SK-N-SH (cell line): ENCODE results near the gene GTF3C1. TPM values are rescaled to one million over a fixed set of nuclear protein-coding genes. Genes with fewer than 3 reads are reported as not detected.

Experiments used
- CTCF ChIA-PET: fragments of 300-600, 350-600 bp; formaldehyde crosslinking; extraction: SDS; loops from one replicate; lab custom pipeline; 2021; lab: Yijun Ruan, JAX
- POLR2A ChIA-PET: fragments of 350-600 bp; sonication (Branson Sonifier 250); formaldehyde crosslinking; extraction: SDS; loops from one replicate; lab custom pipeline; 2020; ENCODE audit warnings: antibody characterized with exemption, inconsistent platforms; lab: Yijun Ruan, JAX
- DNase-seq: peaks from one replicate; pipeline ENCODE4 v3.0.0; 2012
- H2AFZ ChIP-seq: fragments of 200-600 bp; sonication (generic); 2 replicates; pipeline ENCODE4 v1.8.1; 2016; ENCODE audit warnings: antibody characterized with exemption, mild to moderate bottlenecking, low read depth
- H3F3A ChIP-seq: fragments of 200-600 bp; sonication (generic); replicated peaks from 2 replicates; pipeline ENCODE3; 2016; ENCODE audit warnings: antibody characterized with exemption, mild to moderate bottlenecking; ENCODE audit not compliant: insufficient read depth
- H3K27ac ChIP-seq, 2 experiments: fragments of 200-500 bp in 1 of 2; fragments of 200-600 bp in 1 of 2; sonication (Bioruptor generic) in 1 of 2; sonication (generic), shearing (Covaris generic) in 1 of 2; 2 replicates each; pipeline versions ENCODE4 v1.5.1 to v1.6.1; 2014 to 2016; ENCODE audit warnings: low read depth in 2 of 2, inconsistent platforms in 1 of 2, low read length in 1 of 2, mild to moderate bottlenecking in 1 of 2, mixed read lengths in 1 of 2
- H3K27me3 ChIP-seq: fragments of 200-600 bp; sonication (generic), shearing (Covaris generic); 2 replicates; pipeline ENCODE4 v1.6.1; 2016; ENCODE audit warnings: mixed run types; ENCODE audit not compliant: insufficient read depth
- H3K36me3 ChIP-seq, 2 experiments: fragments of 200-500 bp in 1 of 2; fragments of 200-600 bp in 1 of 2; sonication (Bioruptor generic) in 1 of 2; sonication (generic) in 1 of 2; replicated peaks in 1 of 2; 2 replicates each; pipeline versions ENCODE3 to v1.5.1; 2014 to 2016; ENCODE audit warnings: low read length in 1 of 2, mild to moderate bottlenecking in 1 of 2; ENCODE audit not compliant: insufficient read depth in 2 of 2, control insufficient read depth in 1 of 2
- H3K4me1 ChIP-seq, 2 experiments: fragments of 200-500 bp in 1 of 2; fragments of 200-600 bp in 1 of 2; sonication (Bioruptor generic) in 1 of 2; sonication (generic), shearing (Covaris generic) in 1 of 2; 2 replicates each; pipeline versions ENCODE4 v1.5.1 to v1.6.1; 2014 to 2016; ENCODE audit warnings: low read depth in 1 of 2, low read length in 1 of 2, mixed run types in 1 of 2; ENCODE audit not compliant: insufficient read depth in 2 of 2, control insufficient read depth in 1 of 2
- H3K4me2 ChIP-seq: fragments of 200-600 bp; sonication (generic), shearing (Covaris generic); 2 replicates; pipeline ENCODE4 v1.6.1; 2017; ENCODE audit warnings: mixed run types
- H3K4me3 ChIP-seq, 2 experiments: fragments of 200-500 bp in 1 of 2; fragments of 200-600 bp in 1 of 2; sonication (Bioruptor generic) in 1 of 2; sonication (generic), shearing (Covaris generic) in 1 of 2; 2 replicates each; pipeline versions ENCODE4 v1.5.1 to v1.8.1; 2014 to 2016; ENCODE audit warnings: low read depth in 2 of 2, inconsistent platforms in 1 of 2, low read length in 1 of 2, mild to moderate bottlenecking in 1 of 2, mixed read lengths in 1 of 2, moderate library complexity in 1 of 2
- H3K79me2 ChIP-seq: fragments of 200-600 bp; sonication (generic); 2 replicates; pipeline ENCODE4 v1.8.1; 2017; ENCODE audit warnings: mild to moderate bottlenecking; ENCODE audit not compliant: insufficient read depth
- H3K9ac ChIP-seq: fragments of 200-600 bp; sonication (generic); 2 replicates; pipeline ENCODE4 v1.6.1; 2017; ENCODE audit warnings: mixed run types
- H3K9me2 ChIP-seq: fragments of 200-600 bp; sonication (generic); 2 replicates; pipeline ENCODE4 v1.6.1; 2017; ENCODE audit warnings: mixed run types
- H3K9me3 ChIP-seq: fragments of 200-600 bp; sonication (generic); 2 replicates; pipeline ENCODE4 v1.6.1; 2017; ENCODE audit warnings: mixed run types, mild to moderate bottlenecking, moderate library complexity
- H4K20me1 ChIP-seq: fragments of 200-600 bp; sonication (generic); 2 replicates; pipeline ENCODE4 v1.6.1; 2017; ENCODE audit warnings: mild to moderate bottlenecking, mixed run types; ENCODE audit not compliant: insufficient read depth
- EZH2phosphoT487 ChIP-seq: fragments of 200-600 bp; sonication (generic); IDR thresholded peaks from 2 replicates; pipeline ENCODE4 v1.6.1; 2017; ENCODE audit warnings: low read depth, mixed run types, mild to moderate bottlenecking, antibody characterized with exemption, moderate library complexity, borderline replicate concordance
- FOXJ3 ChIP-seq: sonication (generic); formaldehyde crosslinking; IDR thresholded peaks from 2 replicates; pipeline ENCODE4 v1.5.1; 2020; ENCODE audit warnings: mild to moderate bottlenecking, missing genetic modification reagents
- FOXM1 ChIP-seq: IDR thresholded peaks from 2 replicates; pipeline ENCODE4 v1.4.0; 2012; ENCODE audit warnings: low read depth, mild to moderate bottlenecking
- GATA2 ChIP-seq: sonication (generic); formaldehyde crosslinking; IDR thresholded peaks from 2 replicates; pipeline ENCODE4 v1.5.0; 2020; ENCODE audit warnings: mild to moderate bottlenecking, missing genetic modification reagents
- IRF3 ChIP-seq: fragments of 150-350 bp; IDR thresholded peaks from 2 replicates; pipeline ENCODE4 v1.6.1; 2016; ENCODE audit warnings: mild to moderate bottlenecking, low read depth, low read length
- JUND ChIP-seq: IDR thresholded peaks from 2 replicates; pipeline ENCODE4 v1.4.0; 2012
- MXI1 ChIP-seq: IDR thresholded peaks from 2 replicates; pipeline ENCODE4 v1.6.1; 2012; ENCODE audit warnings: mild to moderate bottlenecking, low read depth, low read length, improper control_type of control experiment
- NRF1 ChIP-seq: IDR thresholded peaks from 2 replicates; pipeline ENCODE4 v1.6.1; 2012; ENCODE audit warnings: low read depth, mild to moderate bottlenecking, low read length
- PBX3 ChIP-seq: IDR thresholded peaks from 2 replicates; pipeline ENCODE4; 2012
- RCOR1 ChIP-seq: fragments of 150-350 bp; IDR thresholded peaks from 2 replicates; pipeline ENCODE4 v1.6.1; 2017; ENCODE audit warnings: antibody characterized with exemption, low read length
- RFX5 ChIP-seq: IDR thresholded peaks from 2 replicates; pipeline ENCODE4 v1.6.1; 2012; ENCODE audit warnings: mild to moderate bottlenecking, improper control_type of control experiment, low read length
- RXRA ChIP-seq: IDR thresholded peaks from 2 replicates; pipeline ENCODE4 v1.4.0; 2012; ENCODE audit warnings: low read depth, mild to moderate bottlenecking, borderline replicate concordance
- TAF1 ChIP-seq: IDR thresholded peaks from 2 replicates; pipeline ENCODE4 v1.6.1; 2012; ENCODE audit warnings: low read depth, mild to moderate bottlenecking, low read length, moderate library complexity, borderline replicate concordance
- TCF12 ChIP-seq: IDR thresholded peaks from 2 replicates; pipeline ENCODE4 v1.4.0; 2012
- USF1 ChIP-seq: IDR thresholded peaks from 2 replicates; pipeline ENCODE4 v1.4.0; 2012; ENCODE audit warnings: low read depth, borderline replicate concordance
- YY1 ChIP-seq: IDR thresholded peaks from 2 replicates; pipeline ENCODE4 v1.4.0; 2012; ENCODE audit warnings: low read depth, mild to moderate bottlenecking
- WGBS: methylation state at CpG from one replicate; pipeline ENCODE4 v1.1.6; 2017; ENCODE audit warnings: low lambda C conversion rate; 5-methylcytosine and 5-hydroxymethylcytosine counted together
- polyA plus RNA-seq, 3 experiments: library from polyadenylated mRNA; depleted of rRNA; stranded (reverse); fragments of >200 nt; gene quantifications; 2 replicates each; pipeline ENCODE4 v1.2.3, GENCODE V29; 2012
- TF ChIP-seq, protein P1 (sequence below): fragments of 200-600 bp; sonication (generic); IDR thresholded peaks from 2 replicates; pipeline ENCODE4 v1.6.1; 2017; ENCODE audit warnings: antibody characterized with exemption, mild to moderate bottlenecking, moderate library complexity
- TF ChIP-seq, protein P2 (sequence below): IDR thresholded peaks from 2 replicates; pipeline ENCODE4 v1.4.0; 2012; ENCODE audit warnings: low read depth, borderline replicate concordance
- TF ChIP-seq, protein P3 (sequence below): fragments of 150-350 bp; IDR thresholded peaks from 2 replicates; pipeline ENCODE4 v1.6.1; 2017; ENCODE audit warnings: antibody characterized with exemption, low read length, low read depth, borderline replicate concordance

The GTF3C1 gene
- polyA plus RNA-seq, 1 of the 3 experiments (the other 2 are of a cell fraction), result 47.2 TPM

GRCh38 chr16:27564224-27564623, 14.5 kb upstream of the GTF3C1 start:
- ChIA-PET CTCF (no interaction called here), POLR2A (interaction anchor here (0.8 kb wide), 1 partner anchor 14 kb away, joined by 4 read pairs; the partner anchor contains the start of gene KATNIP)
- Histone ChIP-seq H3K9me2 (no peaks in the 10 kb centered on the region), H3K27ac (peak overlapping the region in 1 of 2 experiments; percentile 14; a peak in 2 of 4 replicates), H3K79me2 (peaks cover 30% of the 10 kb centered on the region), H3K9ac (no peak overlapping the region), H4K20me1 (no peaks in the 10 kb centered on the region), H3K36me3 (no peaks in the 10 kb centered on the region), H3K9me3 (no peaks in the 10 kb centered on the region), H3K4me3 (no peak overlapping the region), H3F3A (no peaks in the 10 kb centered on the region), H3K4me2 (no peak overlapping the region), H3K27me3 (no peaks in the 10 kb centered on the region), H3K4me1 (peaks cover 0 to 5% of the 10 kb centered on the region in 2 experiments; a peak in 1 of 4 replicates), H2AFZ (no peak overlapping the region)
- TF ChIP-seq NRF1 (no peak), TCF12 (no peak), TAF1 (no peak), FOXJ3 (CRISPR knock-in tag) (no peak), PBX3 (no peak), FOXM1 (no peak), RXRA (no peak), USF1 (no peak)
- TF ChIP-seq, protein P1, sequence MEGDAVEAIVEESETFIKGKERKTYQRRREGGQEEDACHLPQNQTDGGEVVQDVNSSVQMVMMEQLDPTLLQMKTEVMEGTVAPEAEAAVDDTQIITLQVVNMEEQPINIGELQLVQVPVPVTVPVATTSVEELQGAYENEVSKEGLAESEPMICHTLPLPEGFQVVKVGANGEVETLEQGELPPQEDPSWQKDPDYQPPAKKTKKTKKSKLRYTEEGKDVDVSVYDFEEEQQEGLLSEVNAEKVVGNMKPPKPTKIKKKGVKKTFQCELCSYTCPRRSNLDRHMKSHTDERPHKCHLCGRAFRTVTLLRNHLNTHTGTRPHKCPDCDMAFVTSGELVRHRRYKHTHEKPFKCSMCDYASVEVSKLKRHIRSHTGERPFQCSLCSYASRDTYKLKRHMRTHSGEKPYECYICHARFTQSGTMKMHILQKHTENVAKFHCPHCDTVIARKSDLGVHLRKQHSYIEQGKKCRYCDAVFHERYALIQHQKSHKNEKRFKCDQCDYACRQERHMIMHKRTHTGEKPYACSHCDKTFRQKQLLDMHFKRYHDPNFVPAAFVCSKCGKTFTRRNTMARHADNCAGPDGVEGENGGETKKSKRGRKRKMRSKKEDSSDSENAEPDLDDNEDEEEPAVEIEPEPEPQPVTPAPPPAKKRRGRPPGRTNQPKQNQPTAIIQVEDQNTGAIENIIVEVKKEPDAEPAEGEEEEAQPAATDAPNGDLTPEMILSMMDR, result no peak
- WGBS, result 91% methylated on average over 5 of the region's 5 CpGs
- DNase-seq, result peak; percentile 33

DNA sequence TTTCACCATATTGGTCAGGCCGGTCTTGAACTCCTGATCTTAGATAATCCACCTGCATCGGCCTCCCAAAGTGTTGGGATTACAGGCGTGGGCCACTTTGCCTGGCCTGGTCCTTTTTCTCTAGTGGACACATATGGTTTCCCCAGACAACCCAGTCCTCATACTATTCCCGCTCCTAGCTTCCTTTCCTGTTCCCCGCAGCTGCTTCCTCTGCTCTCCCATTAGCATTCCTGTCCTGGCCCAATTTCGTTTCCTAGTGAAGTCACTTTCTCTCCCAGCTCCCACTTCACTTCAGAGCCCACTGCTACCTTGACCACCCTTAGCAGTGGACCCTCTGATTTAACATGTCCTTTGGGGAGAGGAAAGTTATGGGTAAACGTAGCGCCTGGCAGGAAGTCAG, 11.5 kb upstream of the GTF3C1 start:
- Histone ChIP-seq H3K79me2 (peaks cover 33% of the 10 kb centered on the region), H4K20me1 (no peaks in the 10 kb centered on the region), H3K4me2 (no peak overlapping the region), H3K27me3 (no peaks in the 10 kb centered on the region), H2AFZ (no peak overlapping the region), H3K4me3 (no peak overlapping the region), H3K27ac (no peak overlapping the region; a peak in 1 of 4 replicates), H3F3A (peaks cover 1% of the 10 kb centered on the region), H3K36me3 (no peaks in the 10 kb centered on the region), H3K9me2 (no peaks in the 10 kb centered on the region), H3K9ac (no peak overlapping the region), H3K9me3 (no peaks in the 10 kb centered on the region), H3K4me1 (peaks cover 0 to 5% of the 10 kb centered on the region in 2 experiments; a peak in 1 of 4 replicates)
- CTCF ChIA-PET, result no interaction called here
- TF ChIP-seq JUND (no peak), RXRA (no peak), GATA2 (CRISPR knock-in tag) (no peak), RFX5 (no peak), TCF12 (no peak), RCOR1 (no peak), MXI1 (no peak), YY1 (no peak), IRF3 (no peak), EZH2phosphoT487 (no peak)
- TF ChIP-seq, protein P2, sequence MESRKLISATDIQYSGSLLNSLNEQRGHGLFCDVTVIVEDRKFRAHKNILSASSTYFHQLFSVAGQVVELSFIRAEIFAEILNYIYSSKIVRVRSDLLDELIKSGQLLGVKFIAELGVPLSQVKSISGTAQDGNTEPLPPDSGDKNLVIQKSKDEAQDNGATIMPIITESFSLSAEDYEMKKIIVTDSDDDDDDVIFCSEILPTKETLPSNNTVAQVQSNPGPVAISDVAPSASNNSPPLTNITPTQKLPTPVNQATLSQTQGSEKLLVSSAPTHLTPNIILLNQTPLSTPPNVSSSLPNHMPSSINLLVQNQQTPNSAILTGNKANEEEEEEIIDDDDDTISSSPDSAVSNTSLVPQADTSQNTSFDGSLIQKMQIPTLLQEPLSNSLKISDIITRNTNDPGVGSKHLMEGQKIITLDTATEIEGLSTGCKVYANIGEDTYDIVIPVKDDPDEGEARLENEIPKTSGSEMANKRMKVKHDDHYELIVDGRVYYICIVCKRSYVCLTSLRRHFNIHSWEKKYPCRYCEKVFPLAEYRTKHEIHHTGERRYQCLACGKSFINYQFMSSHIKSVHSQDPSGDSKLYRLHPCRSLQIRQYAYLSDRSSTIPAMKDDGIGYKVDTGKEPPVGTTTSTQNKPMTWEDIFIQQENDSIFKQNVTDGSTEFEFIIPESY, result no peak
- TF ChIP-seq, protein P3, sequence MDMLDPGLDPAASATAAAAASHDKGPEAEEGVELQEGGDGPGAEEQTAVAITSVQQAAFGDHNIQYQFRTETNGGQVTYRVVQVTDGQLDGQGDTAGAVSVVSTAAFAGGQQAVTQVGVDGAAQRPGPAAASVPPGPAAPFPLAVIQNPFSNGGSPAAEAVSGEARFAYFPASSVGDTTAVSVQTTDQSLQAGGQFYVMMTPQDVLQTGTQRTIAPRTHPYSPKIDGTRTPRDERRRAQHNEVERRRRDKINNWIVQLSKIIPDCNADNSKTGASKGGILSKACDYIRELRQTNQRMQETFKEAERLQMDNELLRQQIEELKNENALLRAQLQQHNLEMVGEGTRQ, result no peak
- POLR2A ChIA-PET, result interaction anchor here (1.9 kb wide), 1 partner anchor 11 kb away, joined by 6 read pairs; the partner anchor contains the start of genes GTF3C1 and KATNIP
- WGBS, result 91% methylated on average over 8 of the region's 8 CpGs
- no peak for DNase-seq
